SKM-1 treated with dmso at 0.1 percent for 144 hours (cell line): ENCODE results near the gene TMEM40.
"Not testable (repeated sequence)": the region's sequence is repeated elsewhere in the genome, so short reads cannot be mapped to it uniquely, and the experiment has no call there.

Experiments used
- DNase-seq: peaks from one replicate; lab custom pipeline; 2025; ENCODE audit not compliant: unreplicated experiment; lab: John Stamatoyannopoulos, UW

TMEM40 gene

GRCh38 chr3:12752809-12753208 is 6.2 kb downstream of the TMEM40 start:
- no peak for DNase-seq

DNA sequence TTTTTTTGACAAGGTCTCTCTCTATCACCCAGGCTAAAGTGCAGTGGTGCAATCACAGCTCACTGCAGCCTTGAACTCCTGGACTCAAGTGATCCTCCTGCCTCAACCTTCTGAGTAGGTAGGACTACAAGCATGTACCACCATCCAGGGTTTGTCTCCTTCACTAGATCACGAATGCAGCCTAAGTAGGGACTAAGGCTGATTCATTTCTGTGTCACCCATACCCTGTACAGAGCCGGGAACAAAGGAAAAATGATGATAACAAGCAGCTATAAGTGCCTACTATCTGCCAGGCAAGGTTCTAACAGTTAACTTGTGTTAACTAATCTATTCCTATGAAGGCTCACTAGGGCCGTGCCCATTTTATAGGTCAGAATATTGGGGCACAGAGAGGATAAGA is 7.0 kb downstream of the TMEM40 start:
- no peak for DNase-seq

DNA sequence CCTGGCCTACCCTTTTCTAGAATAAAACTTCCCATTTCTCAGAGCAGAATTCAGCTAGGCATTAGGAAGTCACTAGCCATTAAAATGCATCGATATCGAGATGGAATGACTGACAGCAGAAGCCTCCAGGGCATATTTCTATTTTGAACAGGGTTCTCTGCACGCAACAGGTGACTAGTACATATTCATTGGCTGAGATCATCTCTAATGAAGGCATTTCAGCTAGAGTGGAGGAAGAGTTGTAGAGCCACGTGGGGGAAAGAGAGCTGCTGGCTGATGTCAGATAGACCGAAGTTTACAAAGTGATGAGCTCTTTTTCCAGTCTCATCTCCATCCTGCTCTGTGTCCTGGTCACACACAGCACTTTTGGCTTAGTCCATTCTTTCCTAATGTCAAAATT is 7.5 kb downstream of the TMEM40 start:
- no peak for DNase-seq

DNA sequence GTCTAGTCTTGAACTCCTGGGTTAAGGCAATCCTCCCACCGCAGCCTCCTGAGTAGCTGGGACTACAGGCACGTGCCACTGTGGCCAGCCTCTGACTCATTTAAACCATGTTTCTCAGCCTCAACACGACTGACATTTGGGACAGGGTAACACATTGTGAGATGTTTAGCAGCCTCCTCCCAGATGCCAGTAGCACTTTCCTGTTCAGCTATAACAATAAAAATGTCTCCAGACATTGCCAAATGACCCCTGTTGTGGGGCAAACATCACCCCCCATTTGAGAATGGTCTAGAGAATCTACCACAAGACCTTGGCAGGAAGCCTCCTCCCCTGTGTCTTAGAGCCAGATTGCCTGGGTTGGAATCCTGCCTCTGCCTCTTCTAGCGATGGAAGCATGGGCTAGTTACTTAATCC is 8.4 kb downstream of the TMEM40 start:
- no peak for DNase-seq

DNA sequence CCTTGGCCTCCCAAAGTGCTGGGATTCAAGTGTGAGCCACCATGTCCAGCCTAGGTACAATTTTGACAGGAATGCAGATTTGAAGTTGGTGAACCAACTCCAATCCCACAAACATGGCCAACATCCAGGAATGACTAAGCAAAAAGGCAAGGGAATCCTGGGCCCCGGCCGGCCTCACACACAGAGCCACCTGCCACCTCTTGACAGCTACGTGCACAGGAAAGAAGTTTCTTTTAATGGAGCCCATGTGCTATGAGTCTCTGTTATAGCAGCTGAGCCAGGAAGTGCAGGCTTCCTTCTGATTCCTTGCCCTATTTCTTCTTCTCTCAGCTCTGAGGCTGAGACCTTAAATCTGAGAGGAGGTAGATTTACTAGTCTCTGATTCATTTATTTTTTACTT is 8.8 kb downstream of the TMEM40 start:
- DNase-seq, result no peak

DNA sequence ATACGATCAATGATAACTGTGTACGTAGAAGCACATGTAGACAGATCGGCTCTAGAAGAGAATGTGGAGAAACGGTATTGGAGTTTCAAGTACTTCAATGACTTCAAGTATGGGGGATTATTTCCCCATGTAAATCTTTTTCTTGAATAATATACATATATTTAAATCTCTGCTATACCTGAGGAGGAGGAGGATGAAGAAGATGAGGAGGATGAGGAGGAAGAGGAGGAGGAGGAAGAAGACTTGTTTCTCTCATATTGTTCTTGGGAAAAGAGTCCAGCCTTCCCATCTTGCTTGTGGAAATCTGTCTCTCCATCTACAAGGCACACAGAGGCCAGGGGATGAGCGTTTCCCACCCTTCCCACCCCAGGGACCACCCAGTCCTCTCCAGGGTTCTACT is 10.6 kb downstream of the TMEM40 start:
- no peak for DNase-seq

- DNase-seq, result no peak
These were observed 12.6 kb downstream of the TMEM40 start for GRCh38 chr3:12746419-12746818.

- no peak for DNase-seq
These were observed 14.7 kb downstream of the TMEM40 start for GRCh38 chr3:12744326-12744725.

DNA sequence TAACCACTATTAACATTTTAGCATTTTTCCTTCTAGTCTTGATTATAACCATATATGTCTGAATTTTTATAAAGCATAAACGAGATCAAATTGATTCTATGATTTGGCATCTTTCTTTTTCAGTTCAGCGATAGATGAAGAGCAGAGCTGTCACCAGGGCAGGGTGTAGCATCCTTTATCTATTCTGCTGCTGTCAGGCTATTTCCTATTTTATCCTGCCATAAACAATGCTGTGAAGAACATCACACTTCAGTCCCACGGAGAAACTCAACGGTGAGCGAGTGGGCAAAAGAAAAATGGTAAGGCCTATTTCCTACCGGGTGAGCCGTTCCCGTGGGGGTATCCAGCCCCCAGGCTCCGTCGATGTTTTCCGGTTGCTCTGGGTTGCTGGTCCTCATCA is 15.5 kb downstream of the TMEM40 start:
- no peak for DNase-seq

DNA sequence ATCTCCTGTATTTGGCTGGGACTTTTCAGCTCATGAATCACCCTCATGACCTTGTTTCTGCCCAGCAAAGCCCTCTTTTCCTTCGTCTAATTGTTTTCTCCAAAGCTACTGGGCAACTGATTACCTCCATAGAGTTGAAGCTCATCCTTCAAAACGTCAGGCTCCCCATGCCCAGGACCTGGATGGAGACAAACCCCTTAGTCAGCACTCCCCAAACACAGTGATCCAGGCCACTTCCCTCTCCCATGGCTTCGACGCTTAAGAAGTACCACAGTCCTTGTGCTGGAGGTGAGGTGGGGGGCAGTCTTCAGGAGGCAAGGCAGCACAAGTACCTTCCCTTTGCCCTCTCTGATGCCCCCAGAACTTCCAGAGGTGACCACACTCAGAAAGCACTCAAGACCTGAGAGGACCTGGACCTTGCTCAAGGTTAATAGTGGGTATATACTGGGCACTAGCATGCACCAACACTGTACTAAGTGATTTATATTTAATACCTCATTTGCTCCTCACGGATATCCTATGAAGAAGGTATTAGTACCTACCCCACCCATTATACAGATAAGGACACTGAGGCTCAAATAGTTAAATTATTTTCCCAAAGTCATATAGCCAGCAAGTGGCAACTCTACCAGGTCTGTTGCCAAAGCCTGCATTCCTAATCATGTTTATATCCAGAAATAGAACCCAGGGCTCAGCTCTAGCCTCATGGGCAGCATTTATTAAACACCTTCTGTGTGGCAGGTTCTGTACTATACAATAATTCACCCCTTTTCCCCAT is 16.5 kb downstream of the TMEM40 start:
- DNase-seq, result no peak

- no peak for DNase-seq
These were observed 17.9 kb downstream of the TMEM40 start for GRCh38 chr3:12741209-12741608.

DNA sequence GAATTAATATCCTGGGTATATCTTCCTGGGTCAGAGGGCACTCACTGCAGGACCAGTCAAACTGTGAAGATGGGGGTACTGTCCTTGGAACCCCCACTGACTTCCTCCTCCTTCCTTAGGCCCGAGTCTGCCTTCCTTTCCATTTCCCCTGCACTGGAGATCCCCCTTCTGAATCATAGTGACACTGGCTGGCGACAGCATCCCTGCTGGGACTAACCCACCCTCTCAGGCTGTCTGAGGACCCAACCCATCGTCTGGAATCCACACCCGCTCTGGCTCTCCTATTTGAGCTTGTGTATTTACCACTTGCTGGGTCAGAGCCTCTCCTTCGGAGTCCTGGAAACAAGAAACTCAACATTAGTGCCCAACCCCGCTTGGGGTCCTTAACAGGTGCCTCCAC is 21.2 kb downstream of the TMEM40 start:
- DNase-seq, result no peak

DNA sequence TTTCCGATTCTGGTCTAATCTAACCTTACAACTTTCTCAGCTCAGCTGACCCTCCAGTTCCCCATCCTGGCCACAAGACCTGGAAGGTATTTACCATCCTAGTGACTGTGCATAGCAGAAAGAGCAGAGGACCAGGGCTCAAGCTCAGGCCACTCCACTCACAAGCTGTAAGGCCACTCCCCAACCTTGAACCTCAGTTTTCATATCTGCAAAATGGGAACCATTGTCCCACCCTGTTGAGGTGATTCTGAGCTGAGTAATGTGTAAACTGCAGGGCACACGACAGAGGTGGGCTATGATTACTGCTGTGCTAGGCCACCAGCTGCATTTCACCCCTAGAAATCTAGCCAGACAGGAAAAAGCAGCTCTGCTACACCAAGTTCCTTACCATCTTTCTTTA is 21.7 kb downstream of the TMEM40 start:
- no peak for DNase-seq

DNA sequence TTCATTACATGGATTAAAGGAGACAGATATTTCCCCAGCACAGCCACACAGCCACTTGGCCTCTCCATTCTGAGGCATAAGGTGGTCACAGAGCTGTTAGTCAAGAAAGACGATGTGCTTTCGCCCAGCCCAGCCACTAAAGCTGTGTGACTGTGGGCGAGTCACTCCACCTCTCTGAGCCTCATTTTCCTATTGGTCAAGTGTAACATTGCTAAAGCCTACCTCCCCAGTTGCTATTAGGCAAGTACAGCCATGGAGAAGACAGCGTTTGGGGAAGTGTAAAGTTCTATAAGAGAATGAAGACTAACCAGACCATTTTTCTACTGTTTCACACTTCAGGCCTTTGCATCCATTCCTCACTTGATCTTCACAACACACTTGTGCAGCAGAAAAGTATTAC is 24.1 kb downstream of the TMEM40 start:
- peak; percentile 80 for DNase-seq

- no peak for DNase-seq
These were observed 25.5 kb downstream of the TMEM40 start for GRCh38 chr3:12733566-12733965.

DNA sequence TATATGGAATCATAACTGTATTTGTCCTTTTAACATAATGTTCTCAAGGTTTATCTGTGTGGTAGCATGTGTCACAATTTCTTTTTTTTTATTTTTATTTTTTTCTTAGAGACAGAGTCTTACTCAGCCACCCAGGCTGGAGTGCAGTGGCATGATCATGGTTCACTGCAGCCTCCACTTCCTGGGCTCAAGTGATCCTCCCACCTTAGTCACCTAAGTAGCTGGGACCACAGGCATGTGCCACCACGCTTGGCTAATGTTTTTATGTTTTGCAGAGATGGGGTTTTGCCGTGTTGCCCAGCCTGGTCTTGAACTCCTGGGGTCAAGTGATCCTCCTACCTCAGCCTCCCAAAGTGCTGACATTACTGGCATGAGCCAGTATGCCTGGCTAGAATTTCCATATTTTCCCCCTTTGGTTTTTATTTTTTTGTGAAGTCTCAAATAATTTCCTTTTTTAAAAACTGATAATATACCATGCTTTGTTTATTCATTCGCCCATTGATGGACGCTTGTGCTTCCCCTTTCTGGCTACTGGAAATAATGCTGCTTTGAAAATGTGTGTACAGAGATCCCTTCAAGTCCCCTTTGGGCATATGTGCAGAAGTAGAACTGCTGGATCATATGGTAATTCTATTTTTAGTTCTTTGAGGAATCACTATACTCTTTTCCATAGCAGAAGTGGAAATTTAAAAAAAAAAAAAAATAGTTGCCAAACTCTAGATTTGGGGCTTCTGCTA is 28.4 kb downstream of the TMEM40 start:
- no peak for DNase-seq

DNA sequence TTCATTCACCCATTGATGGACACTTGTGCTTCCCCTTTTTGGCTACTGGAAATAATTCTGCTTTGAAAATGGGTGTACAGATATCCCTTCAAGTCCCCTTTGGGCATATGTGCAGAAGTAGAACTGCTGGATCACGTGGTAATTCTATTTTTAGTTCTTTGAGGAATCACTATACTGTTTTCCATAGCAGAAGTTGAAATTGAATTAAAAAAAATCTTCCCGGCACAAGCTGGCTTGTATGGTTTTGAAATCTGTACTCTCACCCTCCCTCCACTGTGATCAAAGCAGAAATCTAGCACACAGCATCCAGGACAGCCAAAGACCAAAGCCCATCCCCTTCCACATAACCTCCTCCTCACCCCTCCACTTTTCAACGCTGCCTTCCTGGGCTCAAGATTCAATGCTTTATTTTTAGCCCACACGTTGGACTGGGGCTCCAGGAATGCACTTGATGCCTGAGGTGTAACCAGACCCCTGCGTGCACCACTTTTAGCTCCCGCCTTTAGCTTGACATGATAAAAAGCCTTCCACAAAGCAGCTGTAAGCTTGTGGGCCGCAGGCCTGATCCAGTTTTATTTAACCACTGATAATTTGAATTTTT is 29.9 kb downstream of the TMEM40 start:
- DNase-seq, result no peak

GRCh38 chr3:12727937-12728336 is 31.1 kb downstream of the TMEM40 start:
- DNase-seq, result no peak

DNA sequence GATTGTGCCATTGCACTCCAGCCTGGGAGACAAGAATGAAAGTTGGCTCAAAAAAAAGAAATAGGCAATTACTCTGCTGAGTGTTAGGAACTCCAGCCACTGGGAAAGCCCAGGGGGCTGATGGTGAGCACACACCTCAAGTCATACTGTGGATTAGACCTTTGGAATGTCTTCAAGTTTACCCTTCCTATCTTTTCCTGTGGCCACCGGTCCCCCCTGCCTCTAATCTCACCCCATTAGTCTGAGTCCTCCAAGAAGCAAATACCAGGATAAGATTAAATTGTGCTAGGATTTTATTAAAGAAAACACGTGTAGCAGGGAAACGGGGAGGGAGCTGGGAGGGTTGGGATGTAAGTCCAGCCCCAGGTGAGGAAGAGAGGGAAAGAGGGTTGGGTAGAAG is 31.6 kb downstream of the TMEM40 start:
- DNase-seq, result no peak

DNA sequence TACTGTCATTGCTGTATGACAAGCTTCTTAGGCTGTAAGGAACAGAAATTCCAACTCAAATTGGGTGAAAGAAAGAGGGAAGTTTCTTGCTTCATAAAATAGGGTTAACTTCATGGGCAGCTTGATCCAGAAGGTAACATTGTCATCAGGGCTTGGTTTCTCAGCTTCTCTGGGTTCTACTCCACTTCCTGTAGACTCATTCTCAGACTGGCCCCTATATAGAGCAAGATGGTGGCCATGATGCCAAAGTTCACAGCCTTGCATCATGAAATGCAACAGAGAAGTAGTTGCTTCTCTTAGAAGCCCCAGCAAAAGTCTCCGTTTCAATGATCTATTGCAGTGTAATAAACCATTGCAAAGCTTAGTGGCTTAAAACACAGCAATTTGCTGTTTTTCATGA is 33.6 kb downstream of the TMEM40 start:
- DNase-seq, result no peak

GRCh38 chr3:12724794-12725193 is 34.3 kb downstream of the TMEM40 start:
- no peak for DNase-seq

GRCh38 chr3:12723362-12723761 is 35.7 kb downstream of the TMEM40 start:
- not testable (repeated sequence) for DNase-seq
